HFFc6 (cell line): ENCODE measurements around the gene ABTB2. TPM values are rescaled to one million over a fixed set of nuclear protein-coding genes. Genes with fewer than 3 reads are reported as not detected.
"Not testable (repeated sequence)": the region's sequence is repeated elsewhere in the genome, so short reads cannot be mapped to it uniquely, and the experiment has no call there.

Source experiments
- DNase-seq: peaks from one replicate; pipeline ENCODE4 v3.0.0-alpha.2; 2018
- H3K27ac Mint-ChIP-seq: 2 replicates; pipeline ENCODE4 v1.8.0; 2020; ENCODE audit warnings: mild to moderate bottlenecking, mixed read lengths
- H3K27me3 Mint-ChIP-seq: 2 replicates; pipeline ENCODE4 v1.8.0; 2021; ENCODE audit warnings: mild to moderate bottlenecking, moderate library complexity, mixed read lengths; ENCODE audit not compliant: insufficient read depth
- H3K36me3 Mint-ChIP-seq: 2 replicates; pipeline ENCODE4 v1.8.0; 2021; ENCODE audit warnings: low read depth, mixed read lengths
- H3K4me1 Mint-ChIP-seq: 2 replicates; pipeline ENCODE4 v1.8.0; 2020; ENCODE audit warnings: low read depth, mixed read lengths
- H3K4me3 Mint-ChIP-seq: 2 replicates; pipeline ENCODE4 v1.8.0; 2020; ENCODE audit warnings: mild to moderate bottlenecking, moderate library complexity, mixed read lengths
- H3K9me3 Mint-ChIP-seq: 2 replicates; pipeline ENCODE4 v1.8.0; 2020; ENCODE audit warnings: mild to moderate bottlenecking, mixed read lengths
- total RNA-seq, 6 experiments: library from RNA; stranded (reverse); fragmentation: NEBNext Ultra II Directional; extraction: Animal tissue kit (Norgen Biotek cat#: 25700); gene quantifications; 2 replicates in 1 of 6; 3 replicates in 5 of 6; pipeline ENCODE4 v1.2.3, GENCODE V29; 2021
- TF ChIP-seq, protein P1 (sequence below): fragments of 200-600 bp; sonication (generic); IDR thresholded peaks from 2 replicates; pipeline ENCODE4 v1.5.0; 2021; ENCODE audit warnings: antibody characterized with exemption, mild to moderate bottlenecking

ABTB2 gene
- total RNA-seq, 6 experiments from 2014 or later: 2.5 to 3.6 (median 2.8) TPM

DNA sequence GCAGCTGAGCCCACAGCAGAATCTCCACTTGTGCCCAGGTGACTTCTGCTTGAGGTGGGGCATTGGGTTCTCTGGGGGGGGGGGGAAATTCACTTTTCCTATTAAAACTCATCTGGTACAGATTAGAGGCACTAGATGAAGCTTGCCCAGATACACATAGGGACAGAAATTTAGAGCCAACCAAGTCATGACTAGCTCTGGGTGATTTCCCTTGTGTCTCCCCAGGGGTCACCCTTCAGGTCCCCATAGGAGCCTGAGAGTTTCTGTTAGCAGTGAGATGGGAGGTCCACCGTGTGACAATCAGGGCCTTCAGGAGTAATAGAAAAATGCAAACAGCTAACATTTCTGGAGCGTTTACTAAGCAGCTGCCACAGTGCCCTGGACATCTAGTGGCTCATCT, 175.4 kb downstream of the ABTB2 start:
- no peaks in the 10 kb centered on the region for H3K36me3 Mint-ChIP-seq
- H3K9me3 Mint-ChIP-seq: no peaks in the 10 kb centered on the region
- H3K27ac Mint-ChIP-seq: no peak overlapping the region
- no peak for DNase-seq
- TF ChIP-seq, protein P1, sequence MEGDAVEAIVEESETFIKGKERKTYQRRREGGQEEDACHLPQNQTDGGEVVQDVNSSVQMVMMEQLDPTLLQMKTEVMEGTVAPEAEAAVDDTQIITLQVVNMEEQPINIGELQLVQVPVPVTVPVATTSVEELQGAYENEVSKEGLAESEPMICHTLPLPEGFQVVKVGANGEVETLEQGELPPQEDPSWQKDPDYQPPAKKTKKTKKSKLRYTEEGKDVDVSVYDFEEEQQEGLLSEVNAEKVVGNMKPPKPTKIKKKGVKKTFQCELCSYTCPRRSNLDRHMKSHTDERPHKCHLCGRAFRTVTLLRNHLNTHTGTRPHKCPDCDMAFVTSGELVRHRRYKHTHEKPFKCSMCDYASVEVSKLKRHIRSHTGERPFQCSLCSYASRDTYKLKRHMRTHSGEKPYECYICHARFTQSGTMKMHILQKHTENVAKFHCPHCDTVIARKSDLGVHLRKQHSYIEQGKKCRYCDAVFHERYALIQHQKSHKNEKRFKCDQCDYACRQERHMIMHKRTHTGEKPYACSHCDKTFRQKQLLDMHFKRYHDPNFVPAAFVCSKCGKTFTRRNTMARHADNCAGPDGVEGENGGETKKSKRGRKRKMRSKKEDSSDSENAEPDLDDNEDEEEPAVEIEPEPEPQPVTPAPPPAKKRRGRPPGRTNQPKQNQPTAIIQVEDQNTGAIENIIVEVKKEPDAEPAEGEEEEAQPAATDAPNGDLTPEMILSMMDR: no peak
- peaks cover 6% of the 10 kb centered on the region for H3K27me3 Mint-ChIP-seq
- H3K4me3 Mint-ChIP-seq: no peak overlapping the region
- no peaks in the 10 kb centered on the region for H3K4me1 Mint-ChIP-seq

DNA sequence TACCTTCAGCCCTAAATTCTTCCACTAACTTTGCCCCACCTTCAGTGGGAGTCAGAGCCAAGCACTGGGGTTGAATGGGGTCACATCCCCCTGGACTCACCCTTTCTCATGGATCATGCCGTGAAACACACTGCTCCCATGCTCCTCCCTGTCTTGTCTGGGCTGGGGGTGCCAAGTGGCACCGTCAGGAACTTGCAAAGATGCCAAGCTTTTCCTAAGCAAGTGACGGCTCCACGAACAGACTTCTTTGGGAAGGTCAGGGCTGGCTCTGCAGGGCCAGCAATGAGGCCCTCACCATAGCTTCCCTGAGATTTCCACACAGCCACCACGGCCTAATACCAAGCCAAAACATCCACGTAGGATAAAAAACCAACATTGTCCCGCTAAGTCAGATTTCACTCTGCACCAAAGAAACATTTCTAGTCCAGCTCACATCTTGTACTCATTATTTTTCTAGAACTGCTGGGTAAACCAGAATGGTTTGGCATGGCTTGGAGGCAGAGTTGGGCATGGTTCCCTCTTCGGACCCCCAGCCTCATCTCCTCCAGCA, 175.9 kb downstream of the ABTB2 start:
- Mint-ChIP-seq H3K9me3 (no peaks in the 10 kb centered on the region), H3K27ac (no peak overlapping the region), H3K27me3 (peaks cover 5% of the 10 kb centered on the region), H3K4me3 (no peak overlapping the region), H3K4me1 (no peaks in the 10 kb centered on the region), H3K36me3 (no peaks in the 10 kb centered on the region)
- TF ChIP-seq, protein P1: no peak
- DNase-seq: no peak

DNA sequence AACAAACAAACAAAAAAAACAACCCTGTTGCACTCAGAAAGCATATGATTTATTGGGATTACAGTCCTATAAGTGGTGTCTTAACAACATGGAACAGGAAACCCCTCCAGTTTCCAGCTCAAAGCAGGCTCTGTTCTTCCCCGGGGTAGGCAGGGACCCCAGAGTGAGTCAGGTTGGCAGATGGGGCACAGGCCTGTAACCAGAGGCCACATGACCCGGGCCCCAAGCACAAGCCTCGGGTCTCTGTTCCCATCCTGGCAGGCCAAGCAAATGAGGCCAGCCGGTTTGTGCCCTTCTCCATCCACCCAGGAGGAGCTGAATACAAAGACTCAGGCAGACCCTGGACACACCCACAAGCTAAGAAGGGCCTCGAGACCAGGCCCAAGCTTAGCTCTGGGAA, 176.6 kb downstream of the ABTB2 start:
- Mint-ChIP-seq H3K4me1 (no peaks in the 10 kb centered on the region), H3K27me3 (peaks cover 9% of the 10 kb centered on the region), H3K4me3 (no peak overlapping the region), H3K36me3 (no peaks in the 10 kb centered on the region), H3K9me3 (no peaks in the 10 kb centered on the region), H3K27ac (no peak overlapping the region)
- TF ChIP-seq, protein P1: no peak
- no peak for DNase-seq

DNA sequence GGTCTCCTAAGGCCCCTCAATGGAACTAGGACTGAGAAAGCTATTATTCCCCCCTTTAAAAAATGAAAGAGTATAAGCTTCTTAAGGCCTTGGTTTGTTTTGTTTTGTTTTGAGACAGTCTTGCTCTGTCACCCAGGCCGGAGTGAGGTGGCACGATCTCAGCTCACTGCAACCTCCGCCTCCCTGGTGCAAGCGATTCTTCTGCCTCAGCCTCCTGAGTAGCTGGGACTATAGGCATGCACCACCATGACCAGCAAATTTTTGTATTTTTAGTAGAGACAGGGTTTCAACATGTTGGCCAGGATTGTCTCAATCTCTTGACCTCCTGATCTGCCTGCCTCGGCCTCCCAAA, 177.0 kb downstream of the ABTB2 start:
- H3K36me3 Mint-ChIP-seq, DNase-seq, H3K27me3 Mint-ChIP-seq, H3K4me3 Mint-ChIP-seq, H3K4me1 Mint-ChIP-seq, H3K27ac Mint-ChIP-seq, H3K9me3 Mint-ChIP-seq: not testable (repeated sequence)

DNA sequence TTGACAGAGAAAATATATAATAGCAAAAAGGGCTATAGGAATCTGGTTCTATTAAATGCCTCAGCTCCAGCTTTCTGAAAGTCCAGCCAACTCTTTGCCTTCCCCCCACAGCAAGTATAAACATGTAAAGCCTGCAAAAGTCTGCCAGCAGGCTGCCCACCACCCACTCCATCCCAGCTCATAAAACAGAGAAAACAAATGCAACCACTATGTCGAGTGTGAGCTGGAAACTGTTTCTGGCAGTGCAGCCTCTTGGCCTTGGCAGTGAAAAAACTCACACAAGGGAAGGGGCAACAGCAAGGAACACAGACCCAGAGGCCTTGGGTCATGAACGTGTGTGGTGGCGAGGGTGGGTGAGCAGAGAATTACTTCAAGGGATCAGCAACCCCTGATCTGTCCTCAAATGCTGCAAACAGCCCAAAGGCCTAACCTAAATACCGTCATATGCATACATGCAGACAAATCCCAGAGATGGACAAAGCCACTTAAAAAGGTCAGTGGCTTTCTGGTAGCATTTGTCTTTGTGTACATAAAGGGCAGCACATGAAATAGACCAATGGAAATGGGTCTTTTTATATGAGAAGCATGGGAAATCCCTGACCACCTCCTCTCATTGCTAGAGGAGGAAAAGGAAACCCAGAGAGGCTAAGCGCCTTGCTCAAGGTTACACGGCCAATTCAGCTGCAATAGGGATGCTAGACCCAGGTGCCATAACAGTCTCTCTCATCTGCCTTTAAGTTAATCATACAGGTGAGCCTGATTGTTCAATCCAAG, 177.6 kb downstream of the ABTB2 start:
- Mint-ChIP-seq H3K27me3 (peaks cover 9% of the 10 kb centered on the region), H3K27ac (no peak overlapping the region), H3K9me3 (no peaks in the 10 kb centered on the region), H3K4me3 (no peak overlapping the region), H3K36me3 (no peaks in the 10 kb centered on the region), H3K4me1 (no peaks in the 10 kb centered on the region)
- TF ChIP-seq, protein P1: no peak
- DNase-seq: no peak

DNA sequence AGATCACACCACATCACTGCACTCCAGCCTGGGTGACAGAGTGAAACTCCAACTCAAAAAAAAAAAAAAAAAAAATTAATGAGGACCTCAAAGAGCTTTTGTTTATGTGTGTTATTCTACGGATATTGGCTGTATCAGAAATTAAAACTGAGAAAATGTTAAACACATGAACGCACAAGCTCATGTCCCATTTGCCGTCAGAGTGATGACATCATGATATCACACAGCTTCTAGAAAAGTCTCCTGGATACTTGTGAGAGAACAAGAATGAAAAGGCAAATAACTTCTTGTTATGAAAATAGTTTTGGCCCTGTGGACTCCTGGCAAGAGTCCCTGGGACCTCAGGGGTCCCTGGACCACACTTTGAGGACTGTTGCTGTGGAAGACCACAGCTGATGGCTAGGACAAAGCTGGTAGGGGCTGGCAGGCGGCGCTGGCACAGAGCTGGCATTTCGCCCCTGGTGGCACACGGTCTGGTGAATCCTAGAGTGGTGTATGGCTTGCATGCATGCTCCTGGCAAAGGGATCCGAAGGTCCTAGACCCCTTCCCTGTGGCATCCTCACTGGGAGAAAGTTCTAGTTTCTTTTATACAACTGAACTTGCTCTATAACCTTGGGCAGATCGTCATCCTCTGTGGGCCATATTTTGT, 178.7 kb downstream of the ABTB2 start:
- no peaks in the 10 kb centered on the region for H3K36me3 Mint-ChIP-seq
- H3K9me3 Mint-ChIP-seq: no peaks in the 10 kb centered on the region
- DNase-seq: no peak
- TF ChIP-seq, protein P1: no peak
- no peak overlapping the region for H3K27ac Mint-ChIP-seq
- no peaks in the 10 kb centered on the region for H3K4me1 Mint-ChIP-seq
- H3K4me3 Mint-ChIP-seq: no peak overlapping the region
- H3K27me3 Mint-ChIP-seq: peaks cover 10% of the 10 kb centered on the region
